Thyroid gland (tissue), 4 donors: Measurements from ENCODE around the gene SLCO4A1. TPM values are rescaled to one million over a fixed set of nuclear protein-coding genes. Genes with fewer than 3 reads are reported as not detected.

ENCODE experiments used
- DNase-seq, 2 donors: peaks; one replicate each; pipeline ENCODE4 v3.0.0-alpha.2; 2019
- H3K27ac ChIP-seq, 3 donors: fragments of 200-600 bp; sonication (generic); 1 replicate in 2 of 3; 2 replicates in 1 of 3; pipeline ENCODE4 v1.5.1; 2016 to 2019; ENCODE audit warnings: mild to moderate bottlenecking in 1 of 3, moderate library complexity in 1 of 3
- H3K27me3 ChIP-seq: fragments of 200-600 bp; sonication (generic); one replicate; pipeline ENCODE4 v1.5.1; 2019
- H3K36me3 ChIP-seq, 2 donors: fragments of 200-600 bp; sonication (generic); one replicate each; pipeline ENCODE4 v1.5.1; 2016 to 2019
- H3K4me1 ChIP-seq, 2 donors: fragments of 200-600 bp; sonication (generic); one replicate each; pipeline ENCODE4 v1.5.1; 2017 to 2019
- H3K4me3 ChIP-seq, 3 donors: fragments of 200-600 bp; sonication (generic); replicated peaks in 1 of 3; 1 replicate in 2 of 3; 2 replicates in 1 of 3; pipeline ENCODE4 v1.5.1; 2016; ENCODE audit warnings: mild to moderate bottlenecking in 1 of 3
- H3K9me3 ChIP-seq: fragments of 200-600 bp; sonication (generic); one replicate; pipeline ENCODE4 v1.5.1; 2017
- POLR2A ChIP-seq, 2 donors: fragments of 450-650 bp; IDR thresholded peaks; one replicate each; pipeline ENCODE4 v1.6.1; 2017; ENCODE audit warnings: antibody characterized with exemption in 2 of 2, mild to moderate bottlenecking in 2 of 2, moderate library complexity in 1 of 2
- WGBS, 2 donors: methylation state at CpG; one replicate each; pipeline ENCODE4 v1.1.5; 2017; 5-methylcytosine and 5-hydroxymethylcytosine counted together
- intact Hi-C: fragments of 100-400 bp; cut with DNase I; formaldehyde crosslinking; loops from one replicate; pipeline ENCODE4 v1.15.1; 2023
- total RNA-seq, 4 donors: library from RNA; depleted of rRNA; stranded (reverse); fragments of >200 nt; gene quantifications; one replicate each; pipeline ENCODE4 v1.2.3, GENCODE V29; 2016
- TF ChIP-seq, protein P1 (sequence below), 6 experiments: fragments of 200-600 bp in 3 of 6; fragments of 450-650 bp in 3 of 6; sonication (generic) in 3 of 6; IDR thresholded peaks; one replicate each; pipeline ENCODE4 v1.5.1; 2016 to 2019; ENCODE audit warnings: antibody characterized with exemption in 6 of 6, mild to moderate bottlenecking in 2 of 6, inconsistent platforms in 1 of 6, moderate library complexity in 1 of 6

SLCO4A1 gene
- total RNA-seq, 4 donors from 2014 or later, result 5.3 to 18.3 (median 6.7) TPM

DNA sequence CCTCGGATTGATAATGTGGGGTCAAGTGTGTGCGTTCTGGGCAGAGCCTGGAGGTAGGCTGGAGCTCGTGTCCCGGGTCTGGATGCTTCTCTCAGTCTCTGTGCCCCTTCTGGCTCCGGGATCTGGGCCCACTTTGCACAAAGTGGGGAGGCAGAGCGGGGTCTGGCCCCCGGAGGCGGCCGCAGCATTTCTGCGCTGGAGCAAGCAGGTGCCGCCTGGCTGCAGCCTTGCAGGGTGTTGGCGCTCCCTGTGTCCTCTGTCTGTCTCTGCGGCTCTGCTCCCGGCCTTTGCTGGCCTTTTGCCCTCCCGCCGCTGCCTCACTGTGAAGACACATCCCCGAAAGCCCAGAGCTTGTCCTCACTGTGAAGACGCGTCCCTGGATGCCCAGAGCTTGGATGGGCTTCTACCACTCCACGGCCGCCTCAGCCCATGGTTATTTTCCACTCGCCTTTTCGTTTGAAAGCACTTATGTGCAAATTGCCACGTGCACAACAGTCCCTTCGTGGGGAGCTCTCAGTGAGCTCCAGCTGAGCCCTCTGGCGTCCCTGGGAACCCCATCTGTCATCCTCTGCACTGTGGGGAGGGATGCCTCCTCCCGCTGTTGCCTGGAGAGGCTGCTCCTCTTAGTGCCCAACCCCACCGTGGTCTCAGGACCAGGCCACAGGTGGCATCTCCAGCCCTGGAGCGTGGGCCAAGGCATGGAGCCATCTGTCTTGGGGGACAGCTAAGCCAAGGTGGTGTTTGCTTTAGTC is 17.4 kb downstream of the SLCO4A1 start:
- DNase-seq, result no peak
- no peak overlapping the region for H3K4me3 ChIP-seq
- H3K4me1 ChIP-seq, result no peaks in the 10 kb centered on the region
- H3K9me3 ChIP-seq, result no peaks in the 10 kb centered on the region
- H3K27me3 ChIP-seq, result no peaks in the 10 kb centered on the region
- intact Hi-C loops, result no loop called here
- no peak overlapping the region for H3K27ac ChIP-seq
- no peaks in the 10 kb centered on the region for H3K36me3 ChIP-seq
- 84 to 90% methylated on average over 20 to 25 of the region's 29 CpGs for WGBS, 2 donors
- no peak for TF ChIP-seq POLR2A (IDR thresholded peaks at IDR 0.05)
- TF ChIP-seq, protein P1, sequence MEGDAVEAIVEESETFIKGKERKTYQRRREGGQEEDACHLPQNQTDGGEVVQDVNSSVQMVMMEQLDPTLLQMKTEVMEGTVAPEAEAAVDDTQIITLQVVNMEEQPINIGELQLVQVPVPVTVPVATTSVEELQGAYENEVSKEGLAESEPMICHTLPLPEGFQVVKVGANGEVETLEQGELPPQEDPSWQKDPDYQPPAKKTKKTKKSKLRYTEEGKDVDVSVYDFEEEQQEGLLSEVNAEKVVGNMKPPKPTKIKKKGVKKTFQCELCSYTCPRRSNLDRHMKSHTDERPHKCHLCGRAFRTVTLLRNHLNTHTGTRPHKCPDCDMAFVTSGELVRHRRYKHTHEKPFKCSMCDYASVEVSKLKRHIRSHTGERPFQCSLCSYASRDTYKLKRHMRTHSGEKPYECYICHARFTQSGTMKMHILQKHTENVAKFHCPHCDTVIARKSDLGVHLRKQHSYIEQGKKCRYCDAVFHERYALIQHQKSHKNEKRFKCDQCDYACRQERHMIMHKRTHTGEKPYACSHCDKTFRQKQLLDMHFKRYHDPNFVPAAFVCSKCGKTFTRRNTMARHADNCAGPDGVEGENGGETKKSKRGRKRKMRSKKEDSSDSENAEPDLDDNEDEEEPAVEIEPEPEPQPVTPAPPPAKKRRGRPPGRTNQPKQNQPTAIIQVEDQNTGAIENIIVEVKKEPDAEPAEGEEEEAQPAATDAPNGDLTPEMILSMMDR (IDR thresholded peaks at IDR 0.05), result no peak

DNA sequence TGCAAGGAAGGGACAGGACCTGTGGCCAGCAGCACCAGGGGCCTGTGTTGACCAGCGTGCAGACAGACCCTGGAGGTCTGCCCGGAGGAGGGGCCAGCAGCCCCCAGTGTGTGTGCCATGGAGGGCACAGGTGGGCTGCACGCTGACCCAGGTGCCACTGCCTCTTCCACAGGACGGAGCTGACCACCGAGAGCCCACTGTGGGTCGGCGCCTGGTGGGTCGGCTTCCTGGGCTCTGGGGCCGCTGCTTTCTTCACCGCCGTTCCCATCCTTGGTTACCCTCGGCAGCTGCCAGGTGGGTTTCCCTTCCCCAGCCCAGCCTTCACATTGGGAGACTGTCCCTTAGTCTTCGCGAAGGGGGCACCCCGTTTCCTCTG is 17.9 kb downstream of the SLCO4A1 start:
- Histone ChIP-seq H3K4me3 (no peak overlapping the region), H3K9me3 (no peaks in the 10 kb centered on the region), H3K27me3 (no peaks in the 10 kb centered on the region), H3K27ac (no peak overlapping the region), H3K4me1 (no peaks in the 10 kb centered on the region), H3K36me3 (no peaks in the 10 kb centered on the region)
- WGBS, 2 donors, result 88 to 93% methylated on average over 7 to 10 of the region's 15 CpGs
- TF ChIP-seq POLR2A (IDR thresholded peaks at IDR 0.05), result no peak
- TF ChIP-seq, protein P1 (IDR thresholded peaks at IDR 0.05), result no peak
- no peak for DNase-seq
- intact Hi-C loops, result no loop called here

DNA sequence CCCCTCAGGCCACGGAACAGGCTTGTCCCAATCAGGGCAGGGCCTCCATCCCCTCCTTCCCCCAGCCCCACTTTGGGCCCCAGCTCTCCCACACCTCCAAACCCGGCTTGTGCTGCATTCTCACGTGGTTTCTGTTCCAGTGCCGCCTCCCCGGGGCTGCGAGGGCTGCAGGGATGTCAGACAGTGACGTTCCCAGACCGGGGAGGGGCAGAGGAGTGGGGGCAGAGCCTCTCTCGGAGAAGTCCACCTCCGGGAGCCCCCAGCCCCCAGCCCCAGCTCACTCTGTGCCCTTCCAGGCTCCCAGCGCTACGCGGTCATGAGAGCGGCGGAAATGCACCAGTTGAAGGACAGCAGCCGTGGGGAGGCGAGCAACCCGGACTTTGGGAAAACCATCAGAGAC is 18.5 kb downstream of the SLCO4A1 start:
- DNase-seq, result no peak
- intact Hi-C loops, result no loop called here
- TF ChIP-seq, protein P1 (IDR thresholded peaks at IDR 0.05), result no peak
- no peak for TF ChIP-seq POLR2A (IDR thresholded peaks at IDR 0.05)
- Histone ChIP-seq H3K9me3 (no peaks in the 10 kb centered on the region), H3K27ac (no peak overlapping the region), H3K4me1 (no peaks in the 10 kb centered on the region), H3K36me3 (no peaks in the 10 kb centered on the region), H3K27me3 (no peaks in the 10 kb centered on the region), H3K4me3 (no peak overlapping the region)
- 61 to 76% methylated on average over 11 to 18 of the region's 18 CpGs for WGBS, 2 donors

DNA sequence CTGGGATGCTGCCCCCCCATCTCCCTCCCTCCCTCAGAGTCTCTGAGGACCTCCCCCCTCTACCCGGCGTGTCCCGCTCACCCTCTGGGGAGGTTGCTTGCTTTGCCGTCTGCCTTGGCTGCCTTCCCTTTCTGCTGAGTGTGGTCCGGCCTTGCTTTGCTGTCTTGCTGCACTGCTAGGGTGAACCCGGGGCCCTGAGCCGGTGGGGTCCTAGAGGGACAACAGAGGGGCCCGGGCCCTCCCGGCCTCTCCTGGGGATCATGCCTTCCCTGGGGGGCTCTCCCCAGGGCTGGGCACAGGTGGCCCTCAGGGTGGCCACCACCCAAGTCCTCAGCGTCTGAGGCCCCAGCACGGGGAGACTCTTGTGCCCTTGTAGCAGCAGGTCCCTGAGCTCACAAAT is 19.3 kb downstream of the SLCO4A1 start:
- intact Hi-C loops, result no loop called here
- DNase-seq, result no peak
- Histone ChIP-seq H3K4me1 (no peaks in the 10 kb centered on the region), H3K36me3 (no peaks in the 10 kb centered on the region), H3K27ac (no peak overlapping the region), H3K27me3 (no peaks in the 10 kb centered on the region), H3K9me3 (no peaks in the 10 kb centered on the region), H3K4me3 (no peak overlapping the region)
- WGBS, 2 donors, result 34 to 37% methylated on average over 5 to 9 of the region's 11 CpGs
- TF ChIP-seq POLR2A (IDR thresholded peaks at IDR 0.05), result no peak
- TF ChIP-seq, protein P1 (IDR thresholded peaks at IDR 0.05), result no peak

DNA sequence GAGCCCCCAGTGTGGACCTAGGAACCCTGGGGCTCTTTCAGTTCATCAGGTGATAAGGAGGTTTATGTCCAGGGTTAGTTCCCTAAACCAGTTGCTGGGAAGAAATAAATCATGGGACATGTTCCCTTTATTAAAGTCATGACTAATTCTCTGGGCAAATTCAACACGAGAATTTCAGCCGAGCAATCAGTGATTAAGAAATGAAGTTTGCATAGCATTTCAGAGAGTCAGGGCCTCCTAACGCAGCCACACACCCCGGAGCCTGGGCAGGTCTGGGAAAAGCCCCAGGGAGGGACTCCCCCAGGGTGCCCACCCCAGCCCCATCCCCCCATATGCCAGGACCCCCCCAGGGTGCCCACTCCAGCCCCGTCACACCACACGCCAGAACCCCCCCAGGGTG is 20.1 kb downstream of the SLCO4A1 start:
- H3K4me1 ChIP-seq, result no peaks in the 10 kb centered on the region
- H3K9me3 ChIP-seq, result no peaks in the 10 kb centered on the region
- no peaks in the 10 kb centered on the region for H3K36me3 ChIP-seq
- H3K27ac ChIP-seq, result no peak overlapping the region
- intact Hi-C loops, result no loop called here
- no peak overlapping the region for H3K4me3 ChIP-seq
- no peaks in the 10 kb centered on the region for H3K27me3 ChIP-seq
- no peak for DNase-seq
- TF ChIP-seq, protein P1 (IDR thresholded peaks at IDR 0.05), result no peak
- no peak for TF ChIP-seq POLR2A (IDR thresholded peaks at IDR 0.05)
- 64 to 70% methylated on average over 4 of the region's 6 CpGs for WGBS, 2 donors
